GM23338 (cell line): ENCODE results near the gene TRIO. TPM values are rescaled to one million over a fixed set of nuclear protein-coding genes. Genes with fewer than 3 reads are reported as not detected.

Experiments
- ATAC-seq: fragments of 200-7000 bp; cut with Tn5 transposase; 3 replicates; pipeline ENCODE4 v1.9.1; 2020
- DNase-seq: peaks from one replicate; pipeline ENCODE4 v3.0.0-alpha.2; 2015; ENCODE audit warnings: low spot score
- H2AFZ ChIP-seq: fragments of 200-600 bp; sonication (generic); 2 replicates; pipeline ENCODE4 v1.8.0; 2016; ENCODE audit warnings: antibody characterized with exemption, mild to moderate bottlenecking, moderate library complexity
- H3F3A ChIP-seq: fragments of 200-600 bp; sonication (generic); replicated peaks from 2 replicates; pipeline ENCODE4 v1.8.0; 2017; ENCODE audit warnings: antibody characterized with exemption, mixed run types, low read depth
- H3K27ac ChIP-seq: fragments of 200-600 bp; sonication (generic); 2 replicates; pipeline ENCODE4 v1.6.1; 2016; ENCODE audit warnings: low read depth
- H3K27me3 ChIP-seq: fragments of 200-600 bp; sonication (generic); 2 replicates; pipeline ENCODE4 v1.8.0; 2016; ENCODE audit warnings: mild to moderate bottlenecking, mixed run types, moderate library complexity; ENCODE audit not compliant: insufficient read depth
- H3K36me3 ChIP-seq: fragments of 200-600 bp; sonication (generic); 2 replicates; pipeline ENCODE4 v1.8.0; 2016; ENCODE audit warnings: mild to moderate bottlenecking; ENCODE audit not compliant: insufficient read depth
- H3K4me1 ChIP-seq: fragments of 200-600 bp; sonication (generic); 2 replicates; pipeline ENCODE4 v1.8.0; 2016; ENCODE audit warnings: mild to moderate bottlenecking, moderate library complexity; ENCODE audit not compliant: insufficient read depth
- H3K4me2 ChIP-seq: fragments of 200-600 bp; sonication (generic); 2 replicates; pipeline ENCODE4 v1.7.1; 2017; ENCODE audit warnings: mixed run types
- H3K4me3 ChIP-seq: fragments of 200-600 bp; sonication (generic); 2 replicates; pipeline ENCODE4 v1.6.1; 2016; ENCODE audit warnings: mixed run types
- H3K79me2 ChIP-seq: fragments of 200-600 bp; sonication (generic); replicated peaks from 2 replicates; pipeline ENCODE4 v1.8.0; 2017; ENCODE audit warnings: mild to moderate bottlenecking; ENCODE audit not compliant: insufficient read depth
- H3K9me2 ChIP-seq: fragments of 200-600 bp; sonication (generic); 2 replicates; pipeline ENCODE4 v1.8.0; 2017; ENCODE audit not compliant: insufficient read depth
- H4K20me1 ChIP-seq: fragments of 200-600 bp; sonication (generic); replicated peaks from 2 replicates; pipeline ENCODE4 v1.8.0; 2017; ENCODE audit warnings: mild to moderate bottlenecking; ENCODE audit not compliant: insufficient read depth
- H3K27ac Mint-ChIP-seq: 2 replicates; pipeline ENCODE4 v1.8.0; 2020; ENCODE audit warnings: inconsistent platforms, mild to moderate bottlenecking, moderate library complexity, mixed read lengths
- H3K27me3 Mint-ChIP-seq: 3 replicates; pipeline ENCODE4 v1.8.0; 2022; ENCODE audit warnings: low read depth, mild to moderate bottlenecking, moderate library complexity, mixed read lengths, inconsistent platforms; ENCODE audit not compliant: insufficient read depth, poor library complexity
- H3K36me3 Mint-ChIP-seq: 3 replicates; pipeline ENCODE4 v1.8.0; 2021; ENCODE audit warnings: low read depth, mild to moderate bottlenecking, inconsistent platforms, moderate library complexity, mixed read lengths
- H3K4me1 Mint-ChIP-seq: 3 replicates; pipeline ENCODE4 v1.8.0; 2020; ENCODE audit warnings: mild to moderate bottlenecking, inconsistent platforms, mixed read lengths
- H3K4me3 Mint-ChIP-seq: 3 replicates; pipeline ENCODE4 v1.8.0; 2021; ENCODE audit warnings: moderate library complexity, mild to moderate bottlenecking, inconsistent platforms, mixed read lengths
- H3K9me3 Mint-ChIP-seq: 3 replicates; pipeline ENCODE4 v1.8.0; 2020; ENCODE audit warnings: moderate library complexity, mild to moderate bottlenecking, inconsistent platforms, mixed read lengths
- CREB1 ChIP-seq: fragments of 250-450 bp; sonication (Bioruptor Pico); IDR thresholded peaks from 2 replicates; pipeline ENCODE4 v1.5.0; 2020; ENCODE audit warnings: low read depth, mild to moderate bottlenecking, moderate library complexity
- CTCF ChIP-seq, 2 experiments: fragments of 200-600 bp in 1 of 2; sonication (generic) in 1 of 2; conservative IDR thresholded peaks; 2 replicates each; pipeline versions ENCODE4 v1.5.1 to v1.6.1; 2016 to 2017; ENCODE audit warnings: antibody characterized with exemption in 2 of 2, low read depth in 2 of 2, mild to moderate bottlenecking in 2 of 2, moderate library complexity in 1 of 2
- EZH2 ChIP-seq: fragments of 200-600 bp; sonication (generic); IDR thresholded peaks from one replicate; pipeline ENCODE4 v1.8.0; 2017; ENCODE audit warnings: antibody characterized with exemption, mild to moderate bottlenecking, low read depth; ENCODE audit not compliant: unreplicated experiment
- JUNB ChIP-seq: IDR thresholded peaks from one replicate; pipeline ENCODE4 v1.6.1; 2016; ENCODE audit warnings: antibody characterized with exemption; ENCODE audit not compliant: unreplicated experiment
- POLR2AphosphoS5 ChIP-seq: IDR thresholded peaks from 2 replicates; pipeline ENCODE4 v1.6.1; 2016; ENCODE audit warnings: antibody characterized with exemption, low read depth
- ZNF331 ChIP-seq: fragments of 250-450 bp; sonication (Bioruptor Pico); IDR thresholded peaks from 2 replicates; pipeline ENCODE4 v1.5.0; 2020; ENCODE audit warnings: low read depth, mild to moderate bottlenecking, moderate library complexity
- ZNF462 ChIP-seq: fragments of 250-450 bp; sonication (Bioruptor Pico); IDR thresholded peaks from 2 replicates; pipeline ENCODE4 v1.5.0; 2020; ENCODE audit warnings: mild to moderate bottlenecking, moderate library complexity
- polyA plus RNA-seq: library from polyadenylated mRNA; unstranded; fragments of >200 nt; fragmentation: Nextera tagmentation; extraction: Ambion mirVana; gene quantifications from 2 replicates; pipeline ENCODE4 v1.2.1, GENCODE V29; 2016
- total RNA-seq: library from RNA; depleted of rRNA; stranded (reverse); fragments of >200 nt; shearing (Covaris generic); gene quantifications from 2 replicates; pipeline ENCODE4 v1.2.3, GENCODE V29; 2014

Gene TRIO
- total and polyA plus RNA-seq, 2 experiments from 2014 or later: 13.8 to 113 TPM

- no peaks in the 10 kb centered on the region for H3K9me3 Mint-ChIP-seq
- no peak overlapping the region for H3K4me2 ChIP-seq
- peaks cover 71% of the 10 kb centered on the region for H3K4me1 ChIP-seq
- H3K4me1 Mint-ChIP-seq: peaks cover 76% of the 10 kb centered on the region
- 0 out of 2 replicates have a peak overlapping the region, but pooled peaks have one; percentile 72 for H3K27ac Mint-ChIP-seq
- H3K27me3 Mint-ChIP-seq: peaks cover 11% of the 10 kb centered on the region
- H3K79me2 ChIP-seq: peaks cover 98% of the 10 kb centered on the region
- DNase-seq: no peak
- H3K27ac ChIP-seq: no peak overlapping the region
- H4K20me1 ChIP-seq: peaks cover 21% of the 10 kb centered on the region; the same call in 1 of the 2 replicates
- H3K4me3 Mint-ChIP-seq: no peak overlapping the region
- TF ChIP-seq POLR2AphosphoS5: no peak
- no peak for TF ChIP-seq CREB1
- TF ChIP-seq CTCF (conservative IDR thresholded peaks at IDR 0.05; ENCODE audit: low read depth in 2 of 2): peak in 1 of 2 experiments; percentile 42; a peak in 2 of 4 replicates
- TF ChIP-seq JUNB: no peak
- TF ChIP-seq EZH2: no peak
- no peak for TF ChIP-seq ZNF462 (CRISPR knock-in tag)
- no peak for TF ChIP-seq ZNF331 (CRISPR knock-in tag)
- no peak overlapping the region for H2AFZ ChIP-seq
- H3K36me3 Mint-ChIP-seq: 0 out of 3 replicates have a peak, but pooled peaks cover 2% of the 10 kb centered on the region
- no peak overlapping the region for H3K4me3 ChIP-seq
- H3K27me3 ChIP-seq: no peaks in the 10 kb centered on the region
- no peaks in the 10 kb centered on the region for H3K9me2 ChIP-seq
- no peaks in the 10 kb centered on the region for H3F3A ChIP-seq
- peak; percentile 21 for ATAC-seq
- no peaks in the 10 kb centered on the region for H3K36me3 ChIP-seq
Observed at GRCh38 chr5:14247054-14247386, 103.9 kb downstream of the TRIO start.
